ENCODE results near the gene GLI1.
"Not testable (repeated sequence)": the region's sequence is repeated elsewhere in the genome, so short reads cannot be mapped to it uniquely, and the experiment has no call there.

Gene GLI1

GRCh38 chr12:57502311-57502969 is 42.9 kb downstream of the GLI1 start:
- not testable (repeated sequence) for DNase-seq

GRCh38 chr12:57506541-57506940 is 47.0 kb downstream of the GLI1 start:
- not testable (repeated sequence) for DNase-seq

- not testable (repeated sequence) for DNase-seq
Observed at GRCh38 chr12:57507796-57508195, 48.2 kb downstream of the GLI1 start.

GRCh38 chr12:57511161-57511560 is 51.6 kb downstream of the GLI1 start:
- no peak for DNase-seq

- DNase-seq, result no peak
Observed at GRCh38 chr12:57511588-57512325, 52.2 kb downstream of the GLI1 start.

- no peak for DNase-seq
Observed at GRCh38 chr12:57512665-57513064, 53.1 kb downstream of the GLI1 start.

GRCh38 chr12:57513266-57513665 is 53.7 kb downstream of the GLI1 start:
- DNase-seq, result no peak

GRCh38 chr12:57513677-57514076 is 54.1 kb downstream of the GLI1 start:
- DNase-seq, result not testable (repeated sequence)

GRCh38 chr12:57514246-57514645 is 54.7 kb downstream of the GLI1 start:
- DNase-seq, result not testable (repeated sequence)

GRCh38 chr12:57514720-57515407 is 55.3 kb downstream of the GLI1 start:
- DNase-seq, result no peak

- DNase-seq, result no peak
Observed at GRCh38 chr12:57515408-57515933, 55.9 kb downstream of the GLI1 start.

- no peak for DNase-seq
Observed at GRCh38 chr12:57515934-57516541, 56.5 kb downstream of the GLI1 start.

GRCh38 chr12:57516617-57517153 is 57.1 kb downstream of the GLI1 start:
- DNase-seq, result no peak

GRCh38 chr12:57517187-57517586 is 57.6 kb downstream of the GLI1 start:
- no peak for DNase-seq

GRCh38 chr12:57517718-57518117 is 58.1 kb downstream of the GLI1 start:
- DNase-seq, result not testable (repeated sequence)

- DNase-seq, result no peak
Observed at GRCh38 chr12:57518176-57518919, 58.8 kb downstream of the GLI1 start.

- DNase-seq, result peak; percentile 55
Observed at GRCh38 chr12:57518920-57519795, 59.6 kb downstream of the GLI1 start.

- peak; percentile 53 for DNase-seq
Observed at GRCh38 chr12:57519796-57520052, 60.1 kb downstream of the GLI1 start.

GRCh38 chr12:57520053-57520818 is 60.7 kb downstream of the GLI1 start, which contains the start of gene DDIT3:
Gene DDIT3 (minus strand): TSS chr12:57520514. CDS start chr12:57517406, 3,108 bp downstream.
- DNase-seq, result peak; percentile 100

- peak; percentile 49 for DNase-seq
Observed at GRCh38 chr12:57521525-57522010, 62.0 kb downstream of the GLI1 start.

Measured in stimulated activated CD8-positive, alpha-beta memory T cell treated with anti-CD3 and anti-CD28 coated beads, Interleukin-4, amount 100 ng/mL, for 48 hours (primary cell).